GM12864 (cell line): ENCODE data around the gene PCK1.

ENCODE experiments used
- DNase-seq: peaks from one replicate; pipeline ENCODE4 v3.0.0-alpha.2; 2011; ENCODE audit warnings: low read depth
- H3K4me3 ChIP-seq: 2 replicates; pipeline ENCODE4 v1.5.1; 2011; ENCODE audit warnings: mild to moderate bottlenecking, low read depth, low read length, control low read depth
- TF ChIP-seq, protein P1 (sequence below): IDR thresholded peaks from 2 replicates; pipeline ENCODE4 v1.5.1; 2011; ENCODE audit warnings: low read depth, mild to moderate bottlenecking, moderate library complexity, low read length, control low read depth, inconsistent platforms; ENCODE audit errors: missing control alignments

The PCK1 gene

DNA sequence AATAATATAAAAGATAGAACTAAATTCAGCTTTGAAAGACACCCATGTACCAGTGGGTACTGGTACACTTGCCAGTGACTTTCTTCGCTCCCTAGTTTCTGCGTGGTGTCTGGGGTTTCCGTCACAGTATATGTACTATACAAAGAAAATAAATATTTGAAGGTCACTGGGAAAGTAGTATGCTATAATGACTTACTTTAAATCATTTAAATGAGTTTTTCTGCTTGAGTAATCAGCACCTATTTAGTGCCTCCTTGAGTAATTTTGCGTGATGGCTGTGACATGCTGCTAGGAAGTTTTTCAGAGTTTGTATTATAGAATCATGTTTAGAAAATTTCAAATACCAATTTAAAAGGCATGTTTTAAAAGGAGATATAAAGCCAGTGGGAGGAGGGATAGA, 32.8 kb upstream of the PCK1 start:
- TF ChIP-seq, protein P1, sequence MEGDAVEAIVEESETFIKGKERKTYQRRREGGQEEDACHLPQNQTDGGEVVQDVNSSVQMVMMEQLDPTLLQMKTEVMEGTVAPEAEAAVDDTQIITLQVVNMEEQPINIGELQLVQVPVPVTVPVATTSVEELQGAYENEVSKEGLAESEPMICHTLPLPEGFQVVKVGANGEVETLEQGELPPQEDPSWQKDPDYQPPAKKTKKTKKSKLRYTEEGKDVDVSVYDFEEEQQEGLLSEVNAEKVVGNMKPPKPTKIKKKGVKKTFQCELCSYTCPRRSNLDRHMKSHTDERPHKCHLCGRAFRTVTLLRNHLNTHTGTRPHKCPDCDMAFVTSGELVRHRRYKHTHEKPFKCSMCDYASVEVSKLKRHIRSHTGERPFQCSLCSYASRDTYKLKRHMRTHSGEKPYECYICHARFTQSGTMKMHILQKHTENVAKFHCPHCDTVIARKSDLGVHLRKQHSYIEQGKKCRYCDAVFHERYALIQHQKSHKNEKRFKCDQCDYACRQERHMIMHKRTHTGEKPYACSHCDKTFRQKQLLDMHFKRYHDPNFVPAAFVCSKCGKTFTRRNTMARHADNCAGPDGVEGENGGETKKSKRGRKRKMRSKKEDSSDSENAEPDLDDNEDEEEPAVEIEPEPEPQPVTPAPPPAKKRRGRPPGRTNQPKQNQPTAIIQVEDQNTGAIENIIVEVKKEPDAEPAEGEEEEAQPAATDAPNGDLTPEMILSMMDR = no peak
- DNase-seq = no peak
- H3K4me3 ChIP-seq = no peak overlapping the region

DNA sequence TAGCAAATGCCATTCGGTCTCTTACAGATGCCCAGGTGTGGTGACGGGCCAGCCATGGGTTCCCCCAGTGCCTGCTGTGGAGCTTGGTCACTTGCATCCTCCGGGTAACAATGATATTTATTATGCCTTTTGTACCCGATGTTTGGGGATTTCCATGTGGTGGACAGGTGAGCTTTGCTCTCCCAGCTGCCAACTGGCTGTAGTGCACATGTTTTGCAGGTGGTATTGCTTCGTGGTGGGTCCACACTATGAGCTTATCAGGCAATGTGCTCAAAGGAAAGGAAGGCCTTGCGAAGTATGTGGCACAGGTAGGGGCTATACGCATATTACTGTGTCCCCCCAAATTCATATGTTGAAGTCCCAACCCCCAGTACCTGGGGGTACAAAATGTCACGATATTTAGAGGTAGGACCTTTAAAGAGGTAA, 31.7 kb upstream of the PCK1 start:
- no peak overlapping the region for H3K4me3 ChIP-seq
- no peak for DNase-seq
- TF ChIP-seq, protein P1 = no peak

DNA sequence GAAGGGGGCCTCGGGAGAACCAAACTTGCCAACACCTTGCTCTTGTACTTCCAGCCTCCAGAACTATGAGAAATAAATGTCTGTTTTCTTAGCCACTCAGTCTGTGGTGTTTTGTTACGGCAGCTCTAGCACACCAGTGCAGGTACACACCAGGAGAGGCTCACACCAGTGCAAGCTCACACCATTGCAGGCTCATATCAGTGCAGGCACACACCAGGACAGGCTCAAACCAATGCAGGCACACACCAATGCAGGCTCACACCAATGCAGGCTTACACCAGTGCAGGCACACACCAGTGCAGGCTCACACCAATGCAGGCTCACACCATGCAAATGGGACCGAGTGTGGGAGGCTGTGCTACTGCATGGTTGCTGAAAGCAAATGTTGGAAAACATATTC, 31.1 kb upstream of the PCK1 start:
- no peak for DNase-seq
- no peak overlapping the region for H3K4me3 ChIP-seq
- TF ChIP-seq, protein P1 = no peak

DNA sequence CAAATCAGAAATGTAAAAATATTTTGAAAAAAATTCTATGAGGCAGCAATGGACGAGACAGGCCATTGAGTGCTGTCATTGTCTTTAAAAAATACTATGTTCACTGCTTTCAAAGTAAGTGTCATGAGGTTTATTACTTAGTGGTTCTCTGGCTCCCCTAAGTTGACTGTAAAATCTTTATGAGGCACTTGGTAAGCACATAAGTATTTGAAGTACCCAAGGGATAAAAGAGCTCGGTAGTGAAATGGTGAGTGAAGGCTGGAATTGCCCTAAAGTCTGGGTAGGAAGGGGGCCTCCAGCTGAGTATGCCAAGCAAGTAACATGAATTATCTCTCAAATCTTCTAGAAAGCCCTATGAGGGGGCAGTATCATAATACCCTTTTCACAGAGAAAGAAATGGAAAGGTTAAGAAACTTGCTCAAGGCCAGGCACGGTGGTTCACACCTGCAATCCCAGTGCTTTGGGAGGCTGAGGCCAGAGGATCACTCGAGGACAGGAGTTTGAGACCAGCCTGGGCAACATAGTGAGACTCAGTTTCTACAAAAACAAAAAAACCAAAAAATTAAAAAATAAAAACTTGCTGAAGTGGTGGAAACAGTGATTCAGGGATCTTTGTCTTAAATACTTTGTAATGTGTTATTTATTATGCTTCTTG, 30.5 kb upstream of the PCK1 start:
- TF ChIP-seq, protein P1 = no peak
- no peak overlapping the region for H3K4me3 ChIP-seq
- DNase-seq = no peak

DNA sequence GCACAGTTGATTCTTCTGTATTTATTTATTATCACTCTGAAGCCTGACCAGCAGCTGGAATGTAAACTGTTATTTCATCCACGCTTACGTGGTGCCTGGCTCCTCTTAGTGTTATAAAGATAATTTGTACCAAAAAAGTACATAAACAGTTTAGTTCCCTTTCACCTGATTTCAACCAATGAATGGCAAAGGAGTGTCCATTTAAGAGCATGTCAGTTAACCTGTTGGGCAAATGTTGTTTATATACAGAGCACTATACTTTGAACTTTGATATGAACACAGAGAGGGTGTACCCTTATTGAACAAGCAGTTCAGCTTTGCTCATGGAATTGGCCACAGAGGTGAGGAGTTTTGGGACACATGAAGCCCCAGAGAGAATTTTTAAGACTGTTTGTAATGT, 28.8 kb upstream of the PCK1 start:
- TF ChIP-seq, protein P1 = no peak
- no peak overlapping the region for H3K4me3 ChIP-seq
- DNase-seq = no peak

DNA sequence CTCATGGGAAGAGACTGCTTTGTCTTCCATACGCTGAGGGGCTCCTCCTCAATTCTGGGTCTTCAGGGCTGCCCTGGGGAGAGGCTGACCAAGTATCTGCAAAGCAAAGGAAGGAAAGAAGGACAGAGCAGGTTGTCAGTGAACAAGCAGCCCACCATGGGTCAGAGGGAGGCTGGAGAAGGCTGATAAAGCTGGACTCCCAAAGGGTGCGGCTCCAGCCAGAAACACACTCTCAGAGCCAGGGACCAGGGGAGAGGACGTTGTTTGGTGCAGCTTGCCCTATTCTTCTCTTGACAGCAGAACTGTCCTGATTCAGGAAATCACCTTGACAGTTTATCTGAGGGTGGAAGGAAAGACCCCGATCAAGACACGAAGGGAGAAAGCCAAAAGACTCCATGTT, 25.6 kb upstream of the PCK1 start:
- H3K4me3 ChIP-seq = no peak overlapping the region
- DNase-seq = no peak
- TF ChIP-seq, protein P1 = no peak

DNA sequence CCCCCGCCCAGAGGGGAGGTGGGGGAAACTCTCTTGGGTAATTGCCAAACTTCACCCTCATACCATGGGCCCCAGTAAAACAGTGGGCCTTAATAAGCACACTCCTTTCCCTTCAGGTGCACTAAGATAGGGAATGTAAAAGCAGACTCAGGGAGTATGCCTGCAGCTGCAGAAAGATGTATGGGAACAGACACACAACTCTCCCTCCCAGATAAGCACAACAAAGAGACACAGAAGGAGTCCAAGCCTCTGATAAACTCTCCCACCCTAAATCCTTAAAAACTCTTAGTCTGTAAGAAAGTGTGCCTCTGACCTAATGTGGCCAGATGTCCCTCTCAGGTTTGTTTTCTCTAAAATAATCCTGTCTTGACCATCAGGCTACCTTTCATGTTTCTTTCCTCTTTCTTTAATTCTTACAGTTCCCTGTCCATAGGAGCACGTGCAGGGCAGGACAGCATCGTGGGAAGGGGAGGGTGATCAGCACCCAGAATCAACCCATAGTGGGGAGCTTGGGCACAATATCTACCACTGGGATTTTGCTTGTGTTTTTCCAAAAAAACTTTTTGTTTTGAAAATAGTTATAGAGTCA, 24.7 kb upstream of the PCK1 start:
- H3K4me3 ChIP-seq = no peak overlapping the region
- TF ChIP-seq, protein P1 = no peak
- no peak for DNase-seq
